Spleen (tissue), 11 donors: ENCODE results near the gene MAFF. TPM values are rescaled to one million over a fixed set of nuclear protein-coding genes. Genes with fewer than 3 reads are reported as not detected.
A peak's percentile ranks its signal among the peaks of the same experiment; 100 is the strongest.

ENCODE experiments used
- DNase-seq: peaks from one replicate; pipeline ENCODE4 v3.0.0-alpha.2; 2020
- H3K27ac ChIP-seq, 8 donors: fragments of 200-600 bp; sonication (generic) in 7 of 8; 1 replicate in 4 of 8; 2 replicates in 4 of 8; pipeline versions ENCODE4 v1.5.0 to v1.8.0; 2016 to 2021; ENCODE audit warnings: inconsistent platforms in 4 of 8, mild to moderate bottlenecking in 4 of 8, moderate library complexity in 1 of 8
- H3K27me3 ChIP-seq, 7 donors: fragments of 200-600 bp; sonication (generic) in 6 of 7; replicated peaks in 1 of 7; 1 replicate in 4 of 7; 2 replicates in 3 of 7; pipeline versions ENCODE4 v1.5.0 to v1.8.0; 2016 to 2021; ENCODE audit warnings: inconsistent platforms in 3 of 7, mild to moderate bottlenecking in 1 of 7
- H3K36me3 ChIP-seq, 6 donors: fragments of 200-600 bp; sonication (generic) in 5 of 6; 1 replicate in 4 of 6; 2 replicates in 2 of 6; pipeline versions ENCODE4 v1.5.0 to v1.8.0; 2016 to 2021; ENCODE audit warnings: inconsistent platforms in 2 of 6
- H3K4me1 ChIP-seq, 6 donors: fragments of 200-600 bp; sonication (generic) in 5 of 6; 1 replicate in 3 of 6; 2 replicates in 3 of 6; pipeline versions ENCODE4 v1.5.0 to v1.8.0; 2016 to 2021; ENCODE audit warnings: inconsistent platforms in 3 of 6
- H3K4me3 ChIP-seq, 8 donors: fragments of 200-600 bp; sonication (generic) in 7 of 8; 1 replicate in 4 of 8; 2 replicates in 4 of 8; pipeline versions ENCODE4 v1.5.0 to v1.8.0; 2016 to 2021; ENCODE audit warnings: inconsistent platforms in 4 of 8, mild to moderate bottlenecking in 4 of 8, moderate library complexity in 2 of 8
- H3K9me3 ChIP-seq, 8 donors: fragments of 200-600 bp; sonication (generic) in 7 of 8; 1 replicate in 4 of 8; 2 replicates in 4 of 8; pipeline versions ENCODE4 v1.5.0 to v1.8.0; 2016 to 2021; ENCODE audit warnings: inconsistent platforms in 4 of 8
- POLR2A ChIP-seq, 3 donors: fragments of 450-650 bp; IDR thresholded peaks; one replicate each; pipeline ENCODE4 v1.5.1; 2017; ENCODE audit warnings: antibody characterized with exemption in 3 of 3, mild to moderate bottlenecking in 1 of 3
- POLR2AphosphoS5 ChIP-seq, 3 donors: sonication (generic); formaldehyde crosslinking; IDR thresholded peaks; one replicate each; pipeline ENCODE4 v1.5.1; 2017; ENCODE audit warnings: antibody characterized with exemption in 3 of 3
- WGBS, 5 donors: extraction: QIAGEN DNeasy Blood & Tissue Kit in 3 of 5; methylation state at CpG; one replicate each; pipeline versions ENCODE4 v1.1.5 to v1.1.7; 2013 to 2018; 5-methylcytosine and 5-hydroxymethylcytosine counted together
- intact Hi-C: fragments of 100-400 bp; cut with DNase I; formaldehyde crosslinking; loops from one replicate; pipeline ENCODE4 v1.15.0; 2023; ENCODE audit warnings: low total_unique reads
- polyA plus RNA-seq, 3 donors: library from polyadenylated mRNA; stranded (reverse); fragments of 200-250 nt; gene quantifications; one replicate each; pipeline ENCODE4 v1.2.1, GENCODE V29; 2013
- small RNA-seq, 4 donors: library from RNA; depleted of rRNA; stranded (forward); fragments of <200 nt; gene quantifications; one replicate each; pipeline ENCODE3, GENCODE V24; 2016
- total RNA-seq, 7 donors: library from RNA; depleted of rRNA in 3 of 7; stranded (reverse); fragments of >200 nt in 3 of 7; fragmentation: NEBNext Ultra II Directional in 4 of 7; extraction: Animal tissue kit (Norgen Biotek cat#: 25700) in 4 of 7; gene quantifications; one replicate each; pipeline versions ENCODE4 v1.1.0 to v1.2.1, GENCODE V29; 2016 to 2021
- TF ChIP-seq, protein P1 (sequence below), 11 experiments: fragments of 200-600 bp in 7 of 11; fragments of 450-650 bp in 4 of 11; sonication (generic) in 4 of 11; IDR thresholded peaks in 8 of 11; conservative IDR thresholded peaks in 3 of 11; 1 replicate in 7 of 11; 2 replicates in 4 of 11; pipeline versions ENCODE4 v1.4.0 to v1.8.0; 2016 to 2021; ENCODE audit warnings: antibody characterized with exemption in 11 of 11, inconsistent platforms in 4 of 11, mild to moderate bottlenecking in 1 of 11
- donor health status: healthy with polysubstance abuse.
- donor health status: DM: no; HTN: no; CAD: no; lungs with moderate emphysema.
- donor health status: DM: no; HTN: no; CAD: no.
- donor health status: Bipolar disorder and iron deficiency.
- donor health status: healthy.
- donor health status: DM: no; HTN: no; CAD: no.
- donor health status: DM: yes; HTN: yes; CAD: no.

Gene MAFF
- total and polyA plus RNA-seq, 10 donors: 2.1 to 32.4 (median 8.6) TPM

- Histone ChIP-seq H3K27ac (peak overlapping the region in 6 of 8 donors; percentile 28 to 83 (median 80)), H3K4me3 (no peak overlapping the region), H3K27me3 (no peaks in the 10 kb centered on the region), H3K4me1 (peaks cover 38 to 95% (median 74%) of the 10 kb centered on the region in 6 donors), H3K36me3 (peaks cover 0 to 19% (median 0%) of the 10 kb centered on the region in 6 donors), H3K9me3 (no peaks in the 10 kb centered on the region)
- intact Hi-C loops: no loop called here
- WGBS, 5 donors: 70 to 82% (median 73%) methylated on average over 20 of the region's 20 CpGs
- TF ChIP-seq POLR2A (IDR thresholded peaks at IDR 0.05): no peak
- TF ChIP-seq, protein P1, sequence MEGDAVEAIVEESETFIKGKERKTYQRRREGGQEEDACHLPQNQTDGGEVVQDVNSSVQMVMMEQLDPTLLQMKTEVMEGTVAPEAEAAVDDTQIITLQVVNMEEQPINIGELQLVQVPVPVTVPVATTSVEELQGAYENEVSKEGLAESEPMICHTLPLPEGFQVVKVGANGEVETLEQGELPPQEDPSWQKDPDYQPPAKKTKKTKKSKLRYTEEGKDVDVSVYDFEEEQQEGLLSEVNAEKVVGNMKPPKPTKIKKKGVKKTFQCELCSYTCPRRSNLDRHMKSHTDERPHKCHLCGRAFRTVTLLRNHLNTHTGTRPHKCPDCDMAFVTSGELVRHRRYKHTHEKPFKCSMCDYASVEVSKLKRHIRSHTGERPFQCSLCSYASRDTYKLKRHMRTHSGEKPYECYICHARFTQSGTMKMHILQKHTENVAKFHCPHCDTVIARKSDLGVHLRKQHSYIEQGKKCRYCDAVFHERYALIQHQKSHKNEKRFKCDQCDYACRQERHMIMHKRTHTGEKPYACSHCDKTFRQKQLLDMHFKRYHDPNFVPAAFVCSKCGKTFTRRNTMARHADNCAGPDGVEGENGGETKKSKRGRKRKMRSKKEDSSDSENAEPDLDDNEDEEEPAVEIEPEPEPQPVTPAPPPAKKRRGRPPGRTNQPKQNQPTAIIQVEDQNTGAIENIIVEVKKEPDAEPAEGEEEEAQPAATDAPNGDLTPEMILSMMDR (IDR thresholded peaks at IDR 0.05 in 8 of 11, conservative IDR thresholded peaks at IDR 0.05 in 3 of 11): peak in 8 of 11 experiments; percentile 33 to 68 (median 52)
- TF ChIP-seq POLR2AphosphoS5 (IDR thresholded peaks at IDR 0.05): peak; percentile 26 to 43 (median 29)
- DNase-seq: peak; percentile 87
These were observed 60.4 kb downstream of the MAFF start for GRCh38 chr22:38262051-38262795.

GRCh38 chr22:38264322-38264843 is 62.6 kb downstream of the MAFF start:
- TF ChIP-seq, protein P1 (IDR thresholded peaks at IDR 0.05 in 8 of 11, conservative IDR thresholded peaks at IDR 0.05 in 3 of 11): no peak
- TF ChIP-seq POLR2A (IDR thresholded peaks at IDR 0.05): no peak
- no peak for TF ChIP-seq POLR2AphosphoS5 (IDR thresholded peaks at IDR 0.05)
- 85 to 93% (median 92%) methylated on average over 4 to 6 of the region's 6 CpGs for WGBS, 5 donors
- Histone ChIP-seq H3K36me3 (peaks cover 0 to 19% (median 0%) of the 10 kb centered on the region in 6 donors), H3K27me3 (no peaks in the 10 kb centered on the region), H3K4me1 (peaks cover 30 to 95% (median 70%) of the 10 kb centered on the region in 6 donors), H3K9me3 (no peaks in the 10 kb centered on the region), H3K27ac (peak overlapping the region in 1 of 8 donors; percentile 17), H3K4me3 (no peak overlapping the region)
- intact Hi-C loops: no loop called here
- no peak for DNase-seq

Small RNA genes lying within 50 kb of the gene (small RNA-seq; reads per million reads assigned to genes)
- gene RN7SL704P: 0 reads per million in 4 donors

Other genes with a start within 250 kb of the MAFF start
- gene C22orf23, start 248.4 kb upstream of the MAFF start, total RNA-seq: not detected
- gene C22orf23, start 248.4 kb upstream of the MAFF start, polyA plus RNA-seq: under 1 TPM; 0.04 to 0.16 (median 0.05) TPM
- 10 to 100 TPM; 28.0 to 68.3 (median 35.5) TPM for gene POLR2F, start 248.3 kb upstream of the MAFF start, total RNA-seq
- 100 to 1,000 TPM in 1 of 3 donors, 10 to 100 TPM in 2; 82.1 to 111 (median 88.9) TPM for gene POLR2F, start 248.3 kb upstream of the MAFF start, polyA plus RNA-seq
- gene SOX10, start 217.4 kb upstream of the MAFF start, total RNA-seq: under 1 TPM in 3 of 7 donors, not detected in 4; 0.13 to 0.25 (median 0.23) TPM
- 1 to 10 TPM in 1 of 3 donors, under 1 TPM in 2; 0.09 to 1.8 (median 0.20) TPM for gene SOX10, start 217.4 kb upstream of the MAFF start, polyA plus RNA-seq
- gene PICK1, start 144.6 kb upstream of the MAFF start, total RNA-seq: 10 to 100 TPM; 14.9 to 34.2 (median 31.9) TPM
- 10 to 100 TPM; 16.4 to 29.3 (median 20.3) TPM for gene PICK1, start 144.6 kb upstream of the MAFF start, polyA plus RNA-seq
- under 1 TPM in 3 of 7 donors, not detected in 4; 0.30 to 0.77 (median 0.60) TPM for gene SLC16A8, start 117.8 kb upstream of the MAFF start, total RNA-seq
- 1 to 10 TPM in 1 of 3 donors, under 1 TPM in 2; 0.22 to 1.2 (median 0.97) TPM for gene SLC16A8, start 117.8 kb upstream of the MAFF start, polyA plus RNA-seq
- gene BAIAP2L2, start 91.3 kb upstream of the MAFF start, total RNA-seq: 1 to 10 TPM in 3 of 7 donors, under 1 TPM in 4; 0.37 to 3.0 (median 0.92) TPM
- 1 to 10 TPM in 1 of 3 donors, under 1 TPM in 2; 0.77 to 1.9 (median 0.90) TPM for gene BAIAP2L2, start 91.3 kb upstream of the MAFF start, polyA plus RNA-seq
- gene PLA2G6, start 20.2 kb upstream of the MAFF start, total RNA-seq: 10 to 100 TPM; 33.8 to 60.9 (median 56.4) TPM
- 10 to 100 TPM; 18.1 to 39.6 (median 27.0) TPM for gene PLA2G6, start 20.2 kb upstream of the MAFF start, polyA plus RNA-seq
- 100 to 1,000 TPM in 1 of 7 donors, 10 to 100 TPM in 6; 37.1 to 105 (median 65.6) TPM for gene TMEM184B, start 71.0 kb downstream of the MAFF start, total RNA-seq
- gene TMEM184B, start 71.0 kb downstream of the MAFF start, polyA plus RNA-seq: 10 to 100 TPM in 1 of 3 donors, 1 to 10 TPM in 2; 5.0 to 18.3 (median 7.9) TPM
- gene CSNK1E, start 115.4 kb downstream of the MAFF start, total RNA-seq: 100 to 1,000 TPM in 5 of 7 donors, 10 to 100 TPM in 2; 59.0 to 157 (median 110) TPM
- gene CSNK1E, start 115.4 kb downstream of the MAFF start, polyA plus RNA-seq: 10 to 100 TPM; 32.8 to 73.9 (median 49.0) TPM